GM06990 (cell line): ENCODE measurements around the gene UBE2I.

Source experiments
- DNase-seq: peaks from one replicate; pipeline ENCODE4 v3.0.0-alpha.2; 2011; ENCODE audit not compliant: insufficient read length; ENCODE audit errors: extremely low read depth
- H3K27me3 ChIP-seq: replicated peaks from 2 replicates; pipeline ENCODE4 v1.6.0; 2011; ENCODE audit warnings: low read length; ENCODE audit not compliant: control insufficient read depth, insufficient read depth
- H3K36me3 ChIP-seq: 2 replicates; pipeline ENCODE4 v1.5.1; 2011; ENCODE audit warnings: low read length; ENCODE audit not compliant: control insufficient read depth, insufficient read depth
- H3K4me3 ChIP-seq: replicated peaks from 2 replicates; pipeline ENCODE4 v1.5.1; 2011; ENCODE audit warnings: low read depth, mild to moderate bottlenecking, control low read depth, low read length
- TF ChIP-seq, protein P1 (sequence below): IDR thresholded peaks from 2 replicates; pipeline ENCODE4 v1.5.1; 2011; ENCODE audit warnings: low read length, control low read depth, mild to moderate bottlenecking, inconsistent platforms; ENCODE audit not compliant: insufficient read depth, poor library complexity, severe bottlenecking

UBE2I gene

DNA sequence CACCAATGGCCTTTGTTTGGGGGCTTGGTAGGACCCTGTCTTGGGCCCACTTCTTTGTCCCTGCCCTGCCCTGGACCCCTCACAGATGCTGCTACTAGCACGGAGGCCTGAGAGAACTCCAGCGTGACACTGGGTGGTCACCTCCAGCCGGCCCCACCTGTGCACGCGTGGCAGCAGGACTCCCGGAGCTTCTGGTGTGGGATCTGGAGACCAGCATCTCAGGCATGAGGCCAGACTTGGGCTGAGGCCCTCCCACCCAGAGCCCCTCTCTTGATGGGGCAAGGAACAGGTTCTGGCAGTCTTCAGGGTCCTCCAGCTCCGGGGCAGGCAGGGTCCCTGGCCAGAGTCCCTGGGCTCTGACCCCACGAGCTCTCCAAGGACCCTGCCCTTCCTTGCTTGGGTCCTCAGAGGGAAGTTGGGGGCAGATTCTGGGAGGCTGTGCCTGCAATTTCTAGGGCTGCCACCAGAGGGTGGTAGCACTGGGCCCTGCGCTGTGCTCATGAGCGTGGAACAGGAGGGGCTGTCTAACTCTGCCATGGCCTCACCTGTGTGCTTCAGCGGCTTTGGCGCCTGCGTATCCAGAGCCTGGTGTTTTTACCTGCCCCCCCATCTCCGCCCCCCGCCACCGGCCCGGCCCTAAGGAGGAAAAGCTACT is 21.0 kb downstream of the UBE2I start:
- no peaks in the 10 kb centered on the region; the same call in 1 of the 2 replicates for H3K27me3 ChIP-seq

DNA sequence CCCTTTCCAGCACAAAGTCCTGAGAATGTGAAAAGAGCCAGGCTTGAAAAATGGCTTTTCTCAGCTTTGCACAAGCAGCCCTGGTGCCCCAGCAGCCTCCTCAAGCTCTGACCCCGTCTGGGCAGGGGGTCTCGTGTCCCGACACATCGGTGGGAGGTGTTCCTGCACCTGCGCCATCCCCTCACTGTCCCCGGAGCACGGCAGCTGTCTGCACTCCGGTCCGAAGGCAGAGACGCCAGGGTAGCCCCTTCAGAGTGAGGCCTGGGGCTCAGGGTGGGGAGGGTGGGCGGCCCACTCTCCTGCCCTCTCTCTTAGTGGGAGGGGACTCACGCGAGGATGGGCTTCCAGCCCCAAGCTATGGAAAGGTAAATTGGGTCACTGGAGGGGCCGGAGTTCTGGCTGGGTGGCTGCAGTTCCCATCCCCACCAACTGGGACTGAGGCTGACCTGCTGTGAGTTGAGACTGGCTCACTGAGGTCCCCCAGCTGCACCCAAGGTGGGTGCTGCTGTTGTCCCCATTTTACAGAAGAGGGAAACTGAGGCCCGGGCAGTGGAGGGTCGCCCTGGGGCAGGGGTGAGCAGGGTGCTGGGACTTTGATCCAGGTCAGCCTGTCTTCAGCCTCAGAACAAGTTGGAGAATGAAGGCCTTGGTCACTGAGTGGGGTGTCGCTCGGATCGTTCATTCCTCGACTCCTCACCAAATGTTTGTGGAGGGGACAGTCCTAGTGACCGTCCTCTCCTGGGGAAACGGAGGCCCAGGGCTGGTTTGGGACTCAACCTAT is 21.7 kb downstream of the UBE2I start:
- TF ChIP-seq, protein P1, sequence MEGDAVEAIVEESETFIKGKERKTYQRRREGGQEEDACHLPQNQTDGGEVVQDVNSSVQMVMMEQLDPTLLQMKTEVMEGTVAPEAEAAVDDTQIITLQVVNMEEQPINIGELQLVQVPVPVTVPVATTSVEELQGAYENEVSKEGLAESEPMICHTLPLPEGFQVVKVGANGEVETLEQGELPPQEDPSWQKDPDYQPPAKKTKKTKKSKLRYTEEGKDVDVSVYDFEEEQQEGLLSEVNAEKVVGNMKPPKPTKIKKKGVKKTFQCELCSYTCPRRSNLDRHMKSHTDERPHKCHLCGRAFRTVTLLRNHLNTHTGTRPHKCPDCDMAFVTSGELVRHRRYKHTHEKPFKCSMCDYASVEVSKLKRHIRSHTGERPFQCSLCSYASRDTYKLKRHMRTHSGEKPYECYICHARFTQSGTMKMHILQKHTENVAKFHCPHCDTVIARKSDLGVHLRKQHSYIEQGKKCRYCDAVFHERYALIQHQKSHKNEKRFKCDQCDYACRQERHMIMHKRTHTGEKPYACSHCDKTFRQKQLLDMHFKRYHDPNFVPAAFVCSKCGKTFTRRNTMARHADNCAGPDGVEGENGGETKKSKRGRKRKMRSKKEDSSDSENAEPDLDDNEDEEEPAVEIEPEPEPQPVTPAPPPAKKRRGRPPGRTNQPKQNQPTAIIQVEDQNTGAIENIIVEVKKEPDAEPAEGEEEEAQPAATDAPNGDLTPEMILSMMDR = no peak
- no peak for DNase-seq
- H3K36me3 ChIP-seq = no peaks in the 10 kb centered on the region; the same call in 1 of the 2 replicates
- peak overlapping the region; percentile 36 for H3K4me3 ChIP-seq
- no peaks in the 10 kb centered on the region; the same call in 1 of the 2 replicates for H3K27me3 ChIP-seq

More for the DNA sequence above, 21.0 kb downstream of the UBE2I start:
- no peak for DNase-seq
- TF ChIP-seq, protein P1 = peak; percentile 58
- no peak overlapping the region for H3K4me3 ChIP-seq
- H3K36me3 ChIP-seq = peaks cover 3% of the 10 kb centered on the region

DNA sequence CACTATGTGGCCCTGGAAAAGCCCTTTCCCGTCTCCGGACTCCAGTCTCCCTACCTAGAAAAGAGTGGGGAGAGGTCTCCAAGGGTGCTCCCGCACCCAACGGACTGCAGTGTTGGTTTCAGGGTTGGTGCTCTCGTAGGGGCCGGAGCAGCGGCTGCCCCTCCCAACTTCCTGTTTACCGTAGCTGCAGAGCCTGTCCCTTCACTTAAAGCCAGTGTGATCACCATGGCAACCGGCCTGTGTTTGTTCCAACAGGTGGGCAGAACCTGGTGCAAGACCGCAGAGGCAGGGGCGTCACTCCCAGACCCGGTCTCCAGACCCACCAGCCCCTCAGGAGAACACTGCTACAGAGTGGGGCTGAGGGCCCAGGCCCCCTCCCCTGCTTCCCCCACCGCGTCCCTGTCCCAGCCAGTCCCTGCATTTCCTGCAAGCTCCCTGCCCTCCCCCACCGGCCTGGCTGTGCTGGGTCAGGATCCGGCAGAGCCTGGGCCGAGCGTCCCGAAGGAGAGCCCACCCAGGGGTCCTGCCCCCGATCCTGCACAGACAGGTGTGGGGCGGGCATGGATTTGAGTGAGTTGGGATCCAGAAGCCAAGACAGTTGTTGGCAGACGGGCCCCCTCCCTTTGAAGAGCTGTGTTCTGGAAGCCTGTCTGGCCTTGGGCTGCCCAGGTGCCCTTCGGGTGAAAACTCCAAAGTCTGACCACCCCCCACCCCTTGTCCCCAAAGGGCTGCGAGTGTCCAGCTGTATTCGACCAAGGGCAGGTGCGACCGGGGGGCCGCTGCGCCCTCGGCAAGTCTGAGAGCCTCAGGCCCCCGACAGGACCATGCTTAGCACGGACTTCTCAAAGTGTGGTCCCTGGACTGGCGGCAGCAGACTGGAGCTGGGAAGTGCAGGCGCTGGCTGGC is 22.5 kb downstream of the UBE2I start:
- no peaks in the 10 kb centered on the region; the same call in 1 of the 2 replicates for H3K36me3 ChIP-seq
- peak overlapping the region; percentile 36 for H3K4me3 ChIP-seq
- peak; percentile 59 for DNase-seq
- H3K27me3 ChIP-seq = peaks cover 3% of the 10 kb centered on the region; the same call in 1 of the 2 replicates
- TF ChIP-seq, protein P1 = no peak

DNA sequence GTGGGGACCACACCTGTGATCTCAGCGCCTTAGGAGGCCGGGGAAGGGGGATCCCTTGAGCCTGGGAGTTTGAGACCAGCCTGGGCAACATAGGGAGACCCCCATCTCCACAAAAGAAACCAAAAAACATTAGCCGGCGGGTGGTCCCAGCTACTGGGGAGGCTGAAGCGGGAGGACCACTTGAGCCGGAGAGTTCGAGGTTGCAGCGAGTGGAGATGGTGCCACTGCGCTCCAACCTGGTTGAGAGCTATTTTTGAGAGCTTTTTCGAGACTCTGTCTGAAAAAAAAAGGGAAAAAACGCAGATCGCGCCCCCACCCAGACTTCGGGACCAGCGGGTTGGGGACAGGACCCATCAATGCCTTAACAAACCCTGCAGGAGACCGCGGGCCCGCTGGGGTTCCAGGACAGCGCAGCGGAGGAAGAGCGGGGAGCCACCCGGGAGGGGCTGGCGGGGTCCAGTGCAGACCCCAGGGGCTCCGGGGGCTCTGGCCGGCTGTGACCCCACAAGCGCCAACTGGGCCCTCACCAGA is 23.2 kb downstream of the UBE2I start:
- Histone ChIP-seq H3K27me3 (peaks cover 3% of the 10 kb centered on the region; the same call in 1 of the 2 replicates), H3K4me3 (no peak overlapping the region), H3K36me3 (no peaks in the 10 kb centered on the region)
- no peak for DNase-seq
- TF ChIP-seq, protein P1 = no peak

DNA sequence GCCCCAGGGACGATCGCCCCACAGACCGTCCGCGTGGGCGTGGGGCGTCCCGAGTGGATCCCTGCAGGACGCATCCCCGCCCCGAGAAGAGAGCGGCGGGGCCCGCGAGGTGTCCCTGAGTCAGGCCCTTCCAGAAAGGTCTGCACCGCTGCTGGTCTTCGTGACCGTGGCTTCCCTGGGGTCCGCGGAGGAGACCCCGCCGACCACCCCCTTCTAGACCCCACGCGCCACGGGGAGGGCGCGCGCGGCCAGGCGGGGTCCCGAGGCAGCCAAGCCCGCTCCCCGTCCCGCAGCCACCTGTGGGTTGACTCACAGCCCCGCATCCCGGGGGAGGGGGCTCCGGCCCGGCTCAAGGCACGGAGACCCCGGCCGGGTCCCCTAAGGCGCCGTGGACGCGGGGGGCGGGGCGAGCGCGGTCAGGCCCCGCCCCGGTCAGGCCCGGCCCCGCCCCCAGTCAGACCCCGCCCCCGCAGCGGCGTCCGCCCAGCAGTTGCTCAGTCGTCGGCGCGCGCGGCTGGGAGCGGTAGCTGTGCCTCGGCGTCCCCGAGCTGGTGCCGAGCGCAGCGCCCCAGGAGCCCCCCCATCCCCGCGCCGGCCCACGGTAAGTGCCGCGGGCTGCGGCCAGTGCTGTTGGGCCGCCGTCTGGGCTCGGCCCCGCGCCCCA is 23.8 kb downstream of the UBE2I start, which contains the start of gene BAIAP3:
Gene BAIAP3 (plus strand): TSS at position 497 of the 664 bp plus-strand sequence. CDS start 4,905 bp downstream, outside the sequence.
- TF ChIP-seq, protein P1 = no peak
- peaks cover 3% of the 10 kb centered on the region; the same call in 1 of the 2 replicates for H3K27me3 ChIP-seq
- H3K36me3 ChIP-seq = no peaks in the 10 kb centered on the region
- no peak within 1 kb of the TSS for H3K4me3 ChIP-seq
- no peak for DNase-seq
